Upper lobe of left lung (tissue), 4 donors: Measurements from ENCODE around the gene TDRD12.

Experiments used
- POLR2A ChIP-seq, 4 donors: fragments of 450-650 bp; IDR thresholded peaks; one replicate each; pipeline ENCODE4 v1.5.1; 2016 to 2017; ENCODE audit warnings: antibody characterized with exemption in 4 of 4, mild to moderate bottlenecking in 2 of 4
- TF ChIP-seq, protein P1 (sequence below), 6 experiments: fragments of 450-650 bp in 4 of 6; fragments of 200-600 bp in 2 of 6; sonication (generic) in 2 of 6; IDR thresholded peaks; one replicate each; pipeline ENCODE4 v1.5.1; 2016 to 2019; ENCODE audit warnings: antibody characterized with exemption in 6 of 6

GRCh38 chr19:32674931-32675719 is 44.4 kb upstream of the TDRD12 start, which contains the start of gene ANKRD27:
- TF ChIP-seq, protein P1, sequence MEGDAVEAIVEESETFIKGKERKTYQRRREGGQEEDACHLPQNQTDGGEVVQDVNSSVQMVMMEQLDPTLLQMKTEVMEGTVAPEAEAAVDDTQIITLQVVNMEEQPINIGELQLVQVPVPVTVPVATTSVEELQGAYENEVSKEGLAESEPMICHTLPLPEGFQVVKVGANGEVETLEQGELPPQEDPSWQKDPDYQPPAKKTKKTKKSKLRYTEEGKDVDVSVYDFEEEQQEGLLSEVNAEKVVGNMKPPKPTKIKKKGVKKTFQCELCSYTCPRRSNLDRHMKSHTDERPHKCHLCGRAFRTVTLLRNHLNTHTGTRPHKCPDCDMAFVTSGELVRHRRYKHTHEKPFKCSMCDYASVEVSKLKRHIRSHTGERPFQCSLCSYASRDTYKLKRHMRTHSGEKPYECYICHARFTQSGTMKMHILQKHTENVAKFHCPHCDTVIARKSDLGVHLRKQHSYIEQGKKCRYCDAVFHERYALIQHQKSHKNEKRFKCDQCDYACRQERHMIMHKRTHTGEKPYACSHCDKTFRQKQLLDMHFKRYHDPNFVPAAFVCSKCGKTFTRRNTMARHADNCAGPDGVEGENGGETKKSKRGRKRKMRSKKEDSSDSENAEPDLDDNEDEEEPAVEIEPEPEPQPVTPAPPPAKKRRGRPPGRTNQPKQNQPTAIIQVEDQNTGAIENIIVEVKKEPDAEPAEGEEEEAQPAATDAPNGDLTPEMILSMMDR (IDR thresholded peaks at IDR 0.05) = peak in 1 of 6 experiments; percentile 46
- TF ChIP-seq POLR2A (IDR thresholded peaks at IDR 0.05) = peak in 2 of 4 donors; percentile 30 to 71
